ENCODE measurements around the gene SNX10. TPM values are rescaled to one million over a fixed set of nuclear protein-coding genes. Genes with fewer than 3 reads are reported as not detected.

SNX10 gene
- total RNA-seq, 1 donor from 2014 or later, result 5.2 TPM

DNA sequence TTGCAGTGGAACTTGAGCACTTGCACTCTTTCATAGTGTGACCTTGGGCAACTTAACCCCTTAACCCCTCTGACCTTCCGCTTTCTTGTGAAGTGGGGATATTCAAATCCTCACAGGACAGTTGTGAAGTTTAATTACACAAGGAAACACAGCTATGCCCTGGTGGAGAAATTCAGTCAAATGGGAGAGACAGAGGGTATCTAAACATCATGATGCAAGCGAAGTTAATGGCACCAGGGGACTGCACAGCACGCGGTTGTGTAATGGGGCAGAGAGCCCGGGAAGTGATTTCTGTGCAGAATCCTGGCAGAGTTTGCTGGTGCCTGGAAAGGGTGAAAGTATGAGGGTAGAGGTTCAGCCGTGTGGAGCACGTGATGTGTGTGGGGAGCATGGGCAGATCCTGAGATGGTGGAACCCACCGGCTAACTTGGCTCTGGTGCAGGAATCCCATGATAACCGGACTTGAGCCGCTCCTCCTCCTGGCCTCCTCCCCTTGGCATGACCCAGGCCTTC lies 51.7 kb downstream of the SNX10 start:
- no peaks in the 10 kb centered on the region for H3K4me1 ChIP-seq
- H3K9me3 ChIP-seq, result no peaks in the 10 kb centered on the region
- TF ChIP-seq POLR2A (IDR thresholded peaks at IDR 0.05) (no peak), POLR2AphosphoS5 (IDR thresholded peaks at IDR 0.05; ENCODE audit: insufficient read depth in 1 of 2, low read depth in 1 of 2) (no peak)
- TF ChIP-seq, protein P1, sequence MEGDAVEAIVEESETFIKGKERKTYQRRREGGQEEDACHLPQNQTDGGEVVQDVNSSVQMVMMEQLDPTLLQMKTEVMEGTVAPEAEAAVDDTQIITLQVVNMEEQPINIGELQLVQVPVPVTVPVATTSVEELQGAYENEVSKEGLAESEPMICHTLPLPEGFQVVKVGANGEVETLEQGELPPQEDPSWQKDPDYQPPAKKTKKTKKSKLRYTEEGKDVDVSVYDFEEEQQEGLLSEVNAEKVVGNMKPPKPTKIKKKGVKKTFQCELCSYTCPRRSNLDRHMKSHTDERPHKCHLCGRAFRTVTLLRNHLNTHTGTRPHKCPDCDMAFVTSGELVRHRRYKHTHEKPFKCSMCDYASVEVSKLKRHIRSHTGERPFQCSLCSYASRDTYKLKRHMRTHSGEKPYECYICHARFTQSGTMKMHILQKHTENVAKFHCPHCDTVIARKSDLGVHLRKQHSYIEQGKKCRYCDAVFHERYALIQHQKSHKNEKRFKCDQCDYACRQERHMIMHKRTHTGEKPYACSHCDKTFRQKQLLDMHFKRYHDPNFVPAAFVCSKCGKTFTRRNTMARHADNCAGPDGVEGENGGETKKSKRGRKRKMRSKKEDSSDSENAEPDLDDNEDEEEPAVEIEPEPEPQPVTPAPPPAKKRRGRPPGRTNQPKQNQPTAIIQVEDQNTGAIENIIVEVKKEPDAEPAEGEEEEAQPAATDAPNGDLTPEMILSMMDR (IDR thresholded peaks at IDR 0.05), result no peak
- no peaks in the 10 kb centered on the region for H3K27me3 ChIP-seq
- intact Hi-C loops (cut with DNase I), result no loop called here
- H3K27ac ChIP-seq, result no peak overlapping the region
- H3K4me3 ChIP-seq, result no peak overlapping the region
- no peak for DNase-seq (ENCODE audit: extremely low spot score in 2 of 2)
- H3K36me3 ChIP-seq, result no peaks in the 10 kb centered on the region

DNA sequence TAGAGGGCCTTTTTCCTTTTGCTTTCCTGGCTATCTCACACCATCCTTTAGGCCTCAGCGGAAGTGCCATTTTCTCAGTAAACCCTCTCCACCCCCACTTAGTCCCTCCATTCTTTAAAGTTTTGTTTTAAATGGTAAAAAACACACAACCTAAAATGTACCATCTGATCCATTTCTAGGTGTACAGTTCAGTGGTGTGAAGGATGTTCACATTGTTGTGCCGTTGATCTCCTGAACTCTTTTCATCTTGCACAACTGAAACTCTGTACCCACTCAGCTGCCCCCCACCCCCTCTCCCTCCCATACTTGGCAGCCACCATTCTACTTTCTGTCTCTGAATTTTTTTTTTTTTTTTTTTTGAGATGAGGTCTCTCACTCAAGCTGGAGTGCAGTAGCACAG lies 52.2 kb downstream of the SNX10 start:
- DNase-seq (ENCODE audit: extremely low spot score in 2 of 2), result no peak
- Histone ChIP-seq H3K4me1 (no peaks in the 10 kb centered on the region), H3K4me3 (no peak overlapping the region), H3K9me3 (no peaks in the 10 kb centered on the region), H3K36me3 (no peaks in the 10 kb centered on the region), H3K27me3 (no peaks in the 10 kb centered on the region), H3K27ac (no peak overlapping the region)
- intact Hi-C loops (cut with DNase I), result no loop called here
- TF ChIP-seq POLR2A (IDR thresholded peaks at IDR 0.05), result no peak
- TF ChIP-seq POLR2AphosphoS5 (IDR thresholded peaks at IDR 0.05; ENCODE audit: insufficient read depth in 1 of 2, low read depth in 1 of 2), result no peak
- TF ChIP-seq, protein P1 (IDR thresholded peaks at IDR 0.05), result no peak

DNA sequence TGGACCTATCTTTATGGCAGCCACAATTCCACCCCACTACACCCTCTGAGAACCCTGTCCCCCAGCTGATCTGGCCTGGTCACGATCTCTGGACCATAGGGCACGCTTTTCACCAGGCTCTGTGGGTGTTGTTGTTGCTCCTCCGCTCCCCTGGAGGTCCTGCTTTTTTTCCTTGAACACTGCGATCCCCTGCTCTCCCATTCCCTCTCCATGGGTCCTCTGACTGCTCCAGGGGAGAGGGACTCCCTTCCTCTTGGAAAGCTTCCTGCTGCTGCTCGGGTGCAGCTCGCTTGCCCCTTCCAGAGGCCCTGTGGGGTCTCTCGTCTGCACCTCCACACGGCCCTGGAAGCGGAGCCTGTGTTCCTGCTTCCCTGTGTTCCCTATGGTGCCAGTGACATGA lies 53.5 kb downstream of the SNX10 start:
- TF ChIP-seq, protein P1 (IDR thresholded peaks at IDR 0.05), result no peak
- TF ChIP-seq POLR2A (IDR thresholded peaks at IDR 0.05) (no peak), POLR2AphosphoS5 (IDR thresholded peaks at IDR 0.05; ENCODE audit: insufficient read depth in 1 of 2, low read depth in 1 of 2) (no peak)
- H3K4me1 ChIP-seq, result no peaks in the 10 kb centered on the region
- no peak overlapping the region for H3K27ac ChIP-seq
- no peaks in the 10 kb centered on the region for H3K9me3 ChIP-seq
- intact Hi-C loops (cut with DNase I), result no loop called here
- H3K27me3 ChIP-seq, result no peaks in the 10 kb centered on the region
- no peaks in the 10 kb centered on the region for H3K36me3 ChIP-seq
- no peak overlapping the region for H3K4me3 ChIP-seq
- no peak for DNase-seq (ENCODE audit: extremely low spot score in 2 of 2)

DNA sequence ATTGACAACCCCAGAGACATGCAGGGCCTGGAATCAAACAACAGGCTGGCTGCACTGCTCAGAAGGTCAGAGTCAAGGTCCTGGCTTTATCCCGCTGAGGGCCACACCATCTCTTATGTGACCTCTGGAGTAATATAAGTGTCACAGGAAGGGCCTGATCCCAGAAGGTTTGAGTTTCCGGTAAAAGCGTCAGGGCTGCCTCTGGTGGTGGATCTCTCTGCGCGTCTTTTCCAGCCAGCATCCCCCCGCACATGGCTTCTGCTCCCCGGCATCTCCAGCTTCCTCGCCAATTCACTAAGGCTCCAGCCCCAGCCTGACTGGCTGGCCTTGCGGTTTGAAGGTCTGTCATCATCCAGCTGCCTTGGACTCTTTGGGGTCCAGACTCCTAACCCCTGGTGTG lies 54.2 kb downstream of the SNX10 start:
- no peaks in the 10 kb centered on the region for H3K4me1 ChIP-seq
- H3K27me3 ChIP-seq, result no peaks in the 10 kb centered on the region
- no peak for DNase-seq (ENCODE audit: extremely low spot score in 2 of 2)
- no peak for TF ChIP-seq POLR2A (IDR thresholded peaks at IDR 0.05)
- no peaks in the 10 kb centered on the region for H3K9me3 ChIP-seq
- intact Hi-C loops (cut with DNase I), result no loop called here
- no peaks in the 10 kb centered on the region for H3K36me3 ChIP-seq
- H3K27ac ChIP-seq, result no peak overlapping the region
- no peak overlapping the region for H3K4me3 ChIP-seq

DNA sequence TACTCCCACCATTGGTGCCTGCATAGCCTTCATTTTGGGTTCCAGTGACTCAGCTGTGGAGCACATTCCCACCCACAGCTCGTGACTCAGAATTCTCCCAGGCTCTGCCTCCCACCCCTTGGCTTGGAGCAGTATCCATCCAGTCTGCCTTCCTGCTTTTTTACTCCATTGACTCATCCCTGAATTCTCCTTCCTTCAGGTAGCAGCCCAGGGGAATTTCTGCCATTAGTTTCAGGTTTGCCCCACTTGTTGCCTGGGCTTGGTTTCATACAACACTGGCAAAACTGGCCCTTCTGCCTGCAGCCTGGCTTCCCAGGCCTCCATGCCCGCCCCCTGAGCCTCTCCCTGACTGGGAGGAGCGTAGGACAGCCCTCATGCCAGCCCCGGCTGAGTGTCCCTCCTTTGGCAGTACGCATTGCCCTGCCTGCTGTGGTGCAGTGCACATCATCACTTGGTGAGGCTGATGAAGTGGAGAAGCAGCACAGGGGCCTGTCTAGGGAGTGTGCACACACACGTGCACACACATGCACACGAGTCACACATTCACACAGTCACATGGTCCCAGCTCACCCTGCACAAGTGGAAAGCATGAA lies 55.0 kb downstream of the SNX10 start:
- H3K9me3 ChIP-seq, result no peaks in the 10 kb centered on the region
- TF ChIP-seq POLR2A (IDR thresholded peaks at IDR 0.05) (no peak), POLR2AphosphoS5 (IDR thresholded peaks at IDR 0.05; ENCODE audit: insufficient read depth in 1 of 2, low read depth in 1 of 2) (no peak)
- TF ChIP-seq, protein P1 (IDR thresholded peaks at IDR 0.05), result no peak
- no peaks in the 10 kb centered on the region for H3K4me1 ChIP-seq
- H3K27ac ChIP-seq, result no peak overlapping the region
- DNase-seq (ENCODE audit: extremely low spot score in 2 of 2), result no peak
- H3K36me3 ChIP-seq, result no peaks in the 10 kb centered on the region
- intact Hi-C loops (cut with DNase I), result no loop called here
- no peak overlapping the region for H3K4me3 ChIP-seq
- no peaks in the 10 kb centered on the region for H3K27me3 ChIP-seq
